HG03103 (cell line): Measurements from ENCODE around the gene GRIN2D.

Source experiments
- ATAC-seq: cut with Tn5 transposase; IDR thresholded peaks from one replicate; pipeline ENCODE4 v1.9.1; 2021; ENCODE audit warnings: low read depth; ENCODE audit not compliant: unreplicated experiment

GRIN2D gene

GRCh38 chr19:48428670-48429069, 35.2 kb downstream of the GRIN2D start:
- no peak for ATAC-seq

- no peak for ATAC-seq
Observed at GRCh38 chr19:48433337-48433736, 39.9 kb downstream of the GRIN2D start.

GRCh38 chr19:48436586-48436985, 43.1 kb downstream of the GRIN2D start:
- no peak for ATAC-seq

- ATAC-seq = no peak
Observed at GRCh38 chr19:48441360-48442050, 48.0 kb downstream of the GRIN2D start.

- no peak for ATAC-seq
Observed at GRCh38 chr19:48442116-48443035, 48.9 kb downstream of the GRIN2D start.

GRCh38 chr19:48443256-48443655, 49.8 kb downstream of the GRIN2D start:
- no peak for ATAC-seq
